ENCODE data around the gene TFB1M. TPM values are rescaled to one million over a fixed set of nuclear protein-coding genes. Genes with fewer than 3 reads are reported as not detected.

TFB1M gene
- total and polyA plus RNA-seq, 9 of the 15 experiments (the other 6 are each of a cell fraction or from before 2014, with no cell fraction given) = 34.6 to 145 (median 40.4) TPM

- TF ChIP-seq GABPA (tag; conservative IDR thresholded peaks at IDR 0.05; ENCODE audit: low read depth) (peak; percentile 95), GABPB1 (CRISPR knock-in tag; IDR thresholded peaks at IDR 0.05) (peak; percentile 92), BCLAF1 (IDR thresholded peaks at IDR 0.05; ENCODE audit: borderline replicate concordance in 1 of 2, control insufficient read depth in 1 of 2, low read depth in 2 of 2, low read length in 1 of 2) (no peak), KDM1A (IDR thresholded peaks at IDR 0.05) (no peak), SRSF9 (IDR thresholded peaks at IDR 0.05; ENCODE audit: borderline replicate concordance, low read depth, low read length) (no peak), BRD4 (IDR thresholded peaks at IDR 0.05) (no peak), NFIC (IDR thresholded peaks at IDR 0.05) (peak; percentile 90), OTX1 (CRISPR knock-in tag; IDR thresholded peaks at IDR 0.05) (no peak)
- TF ChIP-seq, protein P1, sequence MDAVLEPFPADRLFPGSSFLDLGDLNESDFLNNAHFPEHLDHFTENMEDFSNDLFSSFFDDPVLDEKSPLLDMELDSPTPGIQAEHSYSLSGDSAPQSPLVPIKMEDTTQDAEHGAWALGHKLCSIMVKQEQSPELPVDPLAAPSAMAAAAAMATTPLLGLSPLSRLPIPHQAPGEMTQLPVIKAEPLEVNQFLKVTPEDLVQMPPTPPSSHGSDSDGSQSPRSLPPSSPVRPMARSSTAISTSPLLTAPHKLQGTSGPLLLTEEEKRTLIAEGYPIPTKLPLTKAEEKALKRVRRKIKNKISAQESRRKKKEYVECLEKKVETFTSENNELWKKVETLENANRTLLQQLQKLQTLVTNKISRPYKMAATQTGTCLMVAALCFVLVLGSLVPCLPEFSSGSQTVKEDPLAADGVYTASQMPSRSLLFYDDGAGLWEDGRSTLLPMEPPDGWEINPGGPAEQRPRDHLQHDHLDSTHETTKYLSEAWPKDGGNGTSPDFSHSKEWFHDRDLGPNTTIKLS (IDR thresholded peaks at IDR 0.05; ENCODE audit: borderline replicate concordance, low read depth) = peak; percentile 47; the same call in 1 of the 2 replicates
Observed at GRCh38 chr6:155314092-155314772, at the start of gene TFB1M (continued).
